Measurements from ENCODE around the gene MCTP1.

Gene MCTP1

DNA sequence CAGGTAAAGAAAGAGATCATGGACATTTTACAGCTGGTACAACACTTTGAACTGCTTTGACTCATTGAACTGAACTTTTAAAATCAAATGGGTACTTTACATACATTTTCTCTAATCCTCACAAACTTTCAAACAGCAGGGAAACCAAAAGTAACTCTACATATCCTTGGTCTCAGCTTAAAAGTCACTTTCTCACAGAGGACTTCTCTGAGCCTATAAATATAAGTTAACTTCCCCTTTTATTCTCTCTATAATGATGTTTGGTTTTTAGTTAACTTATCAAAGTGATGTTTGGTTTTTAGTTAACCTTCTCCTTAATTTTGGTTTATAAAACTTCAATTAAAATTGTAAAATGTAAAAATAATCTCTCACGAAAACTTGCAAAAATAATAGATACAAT, 209.8 kb downstream of the MCTP1 start:
- DNase-seq (ENCODE audit: low spot score), result no peak

DNA sequence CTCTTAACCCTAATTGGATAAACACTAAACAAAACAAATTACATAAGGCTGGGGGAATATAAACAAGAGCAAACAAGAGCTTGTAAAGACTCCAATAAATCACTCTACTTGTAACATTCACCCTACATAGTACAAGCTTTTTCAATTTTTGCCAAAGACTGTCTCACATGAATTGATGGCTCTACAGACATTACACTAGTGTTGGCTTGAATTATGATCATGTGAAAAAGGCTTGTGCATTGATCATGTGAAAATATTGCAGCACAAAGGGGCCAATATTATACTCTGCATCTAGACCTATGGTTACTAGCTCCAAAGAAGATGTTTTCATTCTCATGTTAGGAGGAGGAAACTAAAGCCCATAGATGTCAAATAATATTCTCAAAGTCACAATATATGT, 212.6 kb downstream of the MCTP1 start:
- DNase-seq (ENCODE audit: low spot score), result no peak

DNA sequence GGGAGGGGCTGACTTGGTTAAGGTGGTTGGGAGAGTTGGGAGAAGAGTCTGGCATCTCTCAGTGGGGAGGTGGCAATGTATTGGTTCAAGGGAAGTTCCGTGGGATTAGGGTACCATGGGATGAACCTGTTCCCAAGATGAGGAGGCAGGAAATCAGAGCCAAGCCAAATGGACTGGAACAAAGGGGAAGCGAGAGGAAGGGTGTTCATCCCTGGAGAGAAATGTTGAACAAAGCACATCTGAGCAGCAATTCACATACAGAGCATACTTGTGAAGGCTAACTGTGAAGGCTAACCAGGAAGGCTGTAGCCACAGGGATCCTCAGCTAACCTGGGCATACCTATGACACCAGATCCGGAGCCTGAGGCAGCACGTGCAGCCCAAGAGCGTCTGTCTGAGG, 214.0 kb downstream of the MCTP1 start:
- no peak for DNase-seq (ENCODE audit: low spot score)

DNA sequence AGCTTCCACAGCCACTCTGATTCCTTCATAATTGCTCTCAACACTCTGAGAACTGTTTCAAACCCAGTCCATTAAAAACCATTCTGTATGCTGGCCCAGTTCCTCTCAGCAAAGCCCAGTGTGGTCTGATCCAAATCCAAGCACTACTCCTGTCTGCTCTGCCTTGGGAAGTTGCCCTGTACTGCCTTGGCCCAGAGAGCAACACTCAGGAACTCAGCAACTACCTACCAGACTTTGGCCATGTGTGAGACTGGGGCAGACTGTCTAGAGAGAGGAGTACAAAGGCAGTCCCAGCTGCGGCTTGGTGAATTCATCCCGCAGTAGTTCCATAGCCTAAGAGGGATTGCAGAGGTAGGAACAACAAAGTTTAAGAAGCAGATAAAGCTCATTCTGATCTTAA, 214.4 kb downstream of the MCTP1 start:
- no peak for DNase-seq (ENCODE audit: low spot score)

DNA sequence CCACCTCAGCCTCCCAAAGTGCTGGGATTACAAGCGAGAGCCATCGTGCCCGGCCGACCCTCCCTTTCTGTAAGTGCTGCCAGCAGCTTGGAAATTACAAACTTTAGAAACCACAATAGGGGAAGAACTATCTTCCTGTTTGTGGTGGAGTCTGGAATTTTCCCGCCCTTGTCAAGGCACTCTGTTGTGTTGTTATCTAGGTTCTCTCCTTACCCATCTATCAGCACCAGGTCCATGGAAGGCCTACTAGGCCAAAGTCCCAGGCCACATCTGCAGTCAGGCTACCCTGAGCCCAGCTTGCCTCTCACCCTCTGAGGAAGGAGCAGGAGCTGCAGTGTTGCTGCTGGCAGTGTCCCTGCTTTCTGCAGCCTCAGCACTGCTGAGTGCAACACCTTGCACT, 214.9 kb downstream of the MCTP1 start:
- DNase-seq (ENCODE audit: low spot score), result no peak

DNA sequence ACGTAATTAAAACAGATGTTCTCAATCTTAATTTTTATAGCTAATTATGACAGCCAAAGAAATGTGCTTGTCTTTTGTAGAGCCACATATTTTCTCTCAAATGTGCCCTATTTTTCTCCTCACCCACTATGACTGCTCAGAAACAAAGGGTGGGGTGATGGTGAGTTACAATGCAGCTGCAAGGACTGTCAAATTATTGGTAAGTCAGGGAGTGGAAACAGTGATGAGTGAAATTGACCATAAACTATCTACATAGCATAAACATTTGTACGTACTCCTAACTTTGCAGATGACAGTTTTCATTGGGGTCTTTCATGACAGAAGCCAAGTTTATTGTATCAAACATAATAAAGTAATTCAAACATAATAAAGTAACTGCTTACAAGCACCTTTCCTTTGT, 215.9 kb downstream of the MCTP1 start:
- no peak for DNase-seq (ENCODE audit: low spot score)

DNA sequence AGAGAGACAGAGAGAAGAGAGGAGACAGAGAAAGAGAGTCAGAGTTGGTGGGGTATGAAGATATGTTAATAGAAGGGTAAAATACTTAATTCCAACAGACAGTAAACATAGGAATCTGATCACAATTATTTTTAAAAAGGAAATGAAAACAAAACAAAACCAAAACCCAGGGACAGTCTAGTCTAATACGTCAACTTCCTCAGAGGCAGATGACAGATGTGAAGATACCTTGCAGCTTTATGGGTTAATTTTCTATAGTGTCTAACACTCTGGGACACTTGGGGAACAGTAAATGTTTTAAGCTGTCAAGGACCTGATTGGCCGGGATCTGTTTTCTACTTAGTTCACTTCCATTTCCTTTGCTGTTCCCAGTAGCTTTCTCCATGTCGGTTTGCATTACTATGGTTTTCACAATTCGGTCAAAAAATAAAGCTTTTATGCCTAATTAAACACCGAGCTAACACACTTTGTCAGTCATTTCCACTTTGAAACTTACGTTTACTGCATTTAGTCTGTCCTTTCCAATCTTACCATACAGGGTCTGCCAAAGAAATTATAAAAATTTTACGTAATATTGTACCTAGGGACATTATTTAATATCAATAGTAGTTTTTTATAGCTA, 216.5 kb downstream of the MCTP1 start:
- DNase-seq (ENCODE audit: low spot score), result no peak

DNA sequence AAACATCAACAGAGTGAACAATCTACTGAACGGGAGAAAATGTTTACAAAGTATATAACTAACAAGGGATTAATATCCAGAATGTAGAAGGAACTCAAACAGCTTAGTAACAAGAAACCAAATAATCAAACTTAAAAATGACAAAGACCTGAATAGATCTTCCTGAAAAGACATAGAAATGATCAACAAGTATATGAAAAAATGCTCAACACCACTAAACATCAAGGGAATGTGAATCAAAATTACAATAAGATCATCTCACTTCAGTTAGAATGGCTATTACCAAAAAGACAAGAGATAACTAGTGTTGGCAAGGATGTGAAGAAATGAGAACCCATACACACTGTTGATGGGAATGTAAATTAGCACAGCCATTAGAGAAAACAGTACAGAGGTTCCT, 218.8 kb downstream of the MCTP1 start:
- no peak for DNase-seq (ENCODE audit: low spot score)

DNA sequence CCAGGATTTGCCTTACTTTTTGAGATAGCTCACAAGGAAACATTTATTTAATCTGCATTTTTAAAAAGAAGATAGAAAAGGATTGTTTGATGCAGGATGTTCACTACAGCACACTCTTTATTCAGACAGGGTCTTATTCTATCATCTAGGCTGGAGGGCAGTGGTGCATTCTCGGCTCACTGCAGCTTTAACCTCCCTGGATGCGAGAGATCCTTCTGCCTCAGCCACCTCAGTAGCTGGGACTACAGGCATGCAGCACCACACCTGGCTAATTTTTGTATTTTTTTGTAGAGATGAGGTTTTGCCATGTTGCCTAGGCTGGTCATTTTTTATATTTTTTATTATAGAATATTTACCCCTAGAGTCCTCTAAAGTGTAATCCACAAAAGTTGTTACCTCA, 221.4 kb downstream of the MCTP1 start:
- no peak for DNase-seq (ENCODE audit: low spot score)

DNA sequence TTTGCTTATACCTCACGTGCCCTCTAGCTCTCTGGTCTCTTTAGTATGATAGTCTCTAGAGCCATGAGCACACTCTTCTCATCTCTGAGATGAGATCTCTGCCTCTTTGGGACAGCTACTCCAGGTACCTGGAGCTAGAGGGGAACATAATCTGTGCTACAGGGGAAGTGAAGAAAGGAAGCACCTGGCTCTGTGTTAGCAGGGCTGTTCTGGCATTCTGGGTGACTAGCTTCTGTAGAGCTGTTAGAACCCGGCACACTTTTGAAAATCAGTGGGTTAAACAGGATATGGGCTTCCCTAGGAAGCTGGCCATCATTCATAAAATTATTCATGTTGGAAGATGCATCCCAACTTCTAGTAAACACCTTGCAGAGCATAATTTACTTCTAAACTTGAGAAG, 224.8 kb downstream of the MCTP1 start:
- DNase-seq (ENCODE audit: low spot score), result no peak

DNA sequence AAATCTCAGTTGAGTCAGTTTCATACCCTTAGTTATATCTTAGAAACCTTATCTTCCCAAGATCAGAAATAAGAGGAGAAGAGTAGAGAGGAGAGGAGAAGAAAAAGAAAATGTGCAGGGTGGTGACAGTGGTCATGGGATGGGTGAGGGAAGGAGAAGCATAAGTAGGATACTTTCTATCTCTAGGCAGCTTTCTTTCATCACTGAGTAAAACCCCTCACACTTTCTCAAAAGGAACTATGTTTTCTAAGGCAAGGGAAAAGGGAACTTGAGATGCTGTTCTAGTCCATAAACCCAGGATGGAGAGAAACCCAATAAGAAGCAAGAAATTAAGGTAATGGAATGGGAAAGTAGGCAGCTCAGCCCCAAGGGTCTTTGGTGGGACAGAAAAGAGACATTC, 225.3 kb downstream of the MCTP1 start:
- DNase-seq (ENCODE audit: low spot score), result no peak

DNA sequence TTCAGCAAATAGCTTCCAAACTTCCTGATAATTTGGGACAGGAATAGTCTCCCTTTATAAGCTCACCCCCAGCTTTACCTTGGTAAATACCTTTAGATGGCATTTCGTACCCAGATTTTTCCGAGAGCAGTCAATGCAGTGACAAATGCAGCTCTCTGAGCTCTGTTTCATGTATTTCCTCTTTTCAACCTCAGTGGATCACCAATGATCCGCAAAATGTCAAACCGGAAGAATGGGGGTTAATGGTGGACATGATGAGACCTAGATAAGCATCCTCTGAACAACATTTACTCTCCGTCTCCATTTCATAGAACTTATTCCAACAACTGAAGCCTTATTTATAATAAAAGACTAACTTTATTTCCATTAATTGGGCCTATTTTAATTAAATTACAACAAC, 227.3 kb downstream of the MCTP1 start:
- DNase-seq (ENCODE audit: low spot score), result no peak

DNA sequence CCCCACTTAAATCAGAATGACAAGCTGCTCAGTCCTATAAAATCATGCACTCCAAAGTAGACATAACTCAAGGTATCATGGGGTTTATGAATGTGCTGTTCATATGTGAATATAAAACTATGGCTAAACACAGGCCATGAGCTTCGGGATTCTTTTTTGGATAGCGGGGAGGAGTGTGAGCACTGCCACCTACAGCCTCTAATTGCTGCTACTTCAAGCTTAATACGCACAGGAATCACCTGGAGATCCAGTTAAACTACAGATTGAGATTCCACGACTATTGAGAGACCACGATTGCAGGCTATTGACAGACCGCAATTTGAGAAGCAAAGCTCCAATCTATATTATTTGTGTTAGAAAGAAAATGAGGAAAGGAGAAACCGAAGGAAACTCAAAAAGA, 231.6 kb downstream of the MCTP1 start:
- DNase-seq (ENCODE audit: low spot score), result no peak

DNA sequence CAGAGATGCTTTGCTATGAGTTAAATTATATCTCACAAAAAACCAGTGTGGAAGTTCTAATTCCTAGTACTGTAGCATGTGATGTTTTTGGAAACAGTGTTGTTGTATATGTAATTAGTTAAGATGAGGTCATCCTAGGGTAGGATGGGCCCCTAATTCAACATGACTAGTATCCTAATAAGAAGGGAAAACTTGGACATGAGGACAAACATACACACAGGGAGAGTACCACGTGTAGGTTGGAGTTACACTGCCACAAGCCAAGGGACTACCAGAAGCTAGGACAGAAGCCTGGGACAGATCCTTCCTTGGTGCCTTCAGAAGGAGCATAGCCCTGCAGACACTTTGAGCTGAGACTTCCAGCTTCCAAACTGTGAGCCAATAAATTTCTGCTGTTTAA, 234.2 kb downstream of the MCTP1 start:
- DNase-seq (ENCODE audit: low spot score), result no peak

DNA sequence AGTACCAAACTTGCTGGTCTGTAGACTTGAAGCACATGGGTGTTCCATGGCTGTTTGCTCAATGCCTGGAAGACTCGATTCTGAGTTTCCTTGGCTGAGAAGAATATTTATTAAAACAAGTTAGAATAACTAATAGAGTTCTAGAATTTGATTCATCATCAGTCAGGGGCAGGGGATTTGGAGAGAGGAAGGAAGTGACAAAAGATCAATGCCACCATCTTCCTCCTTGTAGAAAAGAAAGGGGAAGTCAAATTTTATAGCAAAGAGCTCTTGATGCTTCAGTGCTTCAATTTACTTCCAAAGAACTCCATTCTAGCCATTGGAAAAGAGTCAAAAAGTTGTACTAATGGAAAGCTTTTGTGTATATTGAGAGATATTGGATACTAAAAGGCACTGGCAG, 236.3 kb downstream of the MCTP1 start:
- no peak for DNase-seq (ENCODE audit: low spot score)

DNA sequence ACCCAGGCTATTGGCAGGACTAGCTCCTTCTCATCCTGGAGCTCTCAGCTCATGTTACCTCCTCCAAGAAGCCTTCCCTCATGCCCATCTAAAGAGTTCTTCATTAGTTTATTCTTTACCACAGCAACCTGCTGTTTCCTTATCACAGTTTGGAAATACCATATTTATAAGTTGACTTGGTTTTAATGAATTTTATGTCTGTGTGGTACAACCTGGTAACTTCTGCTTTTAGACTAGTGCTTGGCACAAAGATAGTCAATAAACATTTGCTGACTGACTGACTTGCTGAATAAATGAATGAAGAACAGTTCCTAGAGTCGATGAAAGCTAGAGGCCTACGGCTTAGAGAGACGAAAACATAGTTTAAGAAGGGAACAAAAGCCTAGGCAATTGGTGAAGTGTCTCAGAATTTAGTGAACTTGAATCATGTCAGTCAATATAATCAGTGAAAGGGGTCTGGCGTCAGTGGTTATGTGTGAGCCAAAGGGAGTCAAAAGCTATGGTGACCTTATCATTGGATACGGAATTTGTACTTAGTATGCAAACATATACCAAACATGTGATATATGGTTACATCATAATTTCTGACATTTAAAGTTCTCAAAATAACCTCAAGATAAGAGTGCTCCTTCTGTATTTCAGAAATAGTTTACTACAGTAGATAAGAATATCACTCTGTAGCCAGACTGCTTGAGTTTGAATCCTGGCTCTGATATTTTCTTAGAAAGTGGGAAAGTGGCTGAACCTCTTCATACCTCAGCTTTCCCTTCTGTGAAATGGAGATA, 239.5 kb downstream of the MCTP1 start:
- no peak for DNase-seq (ENCODE audit: low spot score)

DNA sequence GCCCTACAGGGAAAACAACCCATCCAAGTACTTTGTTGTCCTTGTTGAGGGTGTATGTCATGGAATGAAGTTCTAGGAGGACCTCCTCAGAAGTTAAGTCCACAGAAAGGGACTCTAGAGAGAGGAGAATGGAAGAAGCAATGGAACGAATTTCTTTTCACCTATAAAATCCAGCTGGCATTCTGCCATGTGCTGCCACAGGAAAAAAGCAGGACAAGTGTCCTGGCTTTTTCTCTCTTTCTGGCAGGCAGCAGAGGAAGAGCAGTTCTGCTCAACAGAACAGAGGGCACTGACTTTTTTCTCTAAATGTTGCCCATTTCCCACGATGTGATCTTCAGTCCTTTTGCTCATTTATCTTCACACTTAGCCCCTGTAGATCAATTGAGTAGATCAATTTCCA, 240.8 kb downstream of the MCTP1 start:
- DNase-seq (ENCODE audit: low spot score), result no peak

DNA sequence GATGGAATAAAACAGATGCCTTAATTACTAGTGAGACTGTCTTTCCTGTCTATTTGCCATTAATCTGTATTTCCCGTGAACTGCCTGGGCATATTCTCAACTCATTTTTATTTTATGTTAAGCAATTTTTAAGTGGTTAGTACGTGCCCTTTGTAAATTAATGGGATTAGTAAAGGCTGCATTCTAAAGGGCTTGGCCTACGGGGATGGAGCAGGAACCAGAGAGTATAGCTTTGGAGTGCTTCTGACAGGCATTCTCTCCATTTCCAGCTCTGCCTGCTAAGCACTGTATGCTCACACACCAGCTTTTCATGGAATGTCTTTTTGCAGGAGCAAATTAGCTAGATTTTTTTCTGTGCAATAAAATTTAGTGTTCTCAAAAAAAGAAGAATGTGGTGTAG, 241.2 kb downstream of the MCTP1 start:
- no peak for DNase-seq (ENCODE audit: low spot score)

DNA sequence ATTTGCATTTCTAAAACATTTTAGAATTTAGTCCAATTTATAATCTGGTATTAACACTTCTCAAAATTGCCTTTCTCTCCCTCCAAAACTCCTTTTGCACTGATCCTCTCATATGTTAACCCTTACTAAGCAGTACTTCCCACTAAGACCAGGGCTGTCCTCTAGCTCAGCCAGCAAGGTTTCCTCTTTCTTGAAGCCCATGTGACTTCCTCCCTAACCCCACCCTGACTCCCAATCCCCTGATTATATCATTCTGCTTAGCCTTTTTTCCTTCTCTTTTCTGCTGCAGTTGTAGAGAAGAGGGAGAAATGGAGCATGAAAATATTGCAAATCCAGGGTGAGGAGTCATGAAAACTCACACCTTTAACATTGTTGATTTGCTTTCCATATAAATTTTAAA, 241.7 kb downstream of the MCTP1 start:
- no peak for DNase-seq (ENCODE audit: low spot score)

DNA sequence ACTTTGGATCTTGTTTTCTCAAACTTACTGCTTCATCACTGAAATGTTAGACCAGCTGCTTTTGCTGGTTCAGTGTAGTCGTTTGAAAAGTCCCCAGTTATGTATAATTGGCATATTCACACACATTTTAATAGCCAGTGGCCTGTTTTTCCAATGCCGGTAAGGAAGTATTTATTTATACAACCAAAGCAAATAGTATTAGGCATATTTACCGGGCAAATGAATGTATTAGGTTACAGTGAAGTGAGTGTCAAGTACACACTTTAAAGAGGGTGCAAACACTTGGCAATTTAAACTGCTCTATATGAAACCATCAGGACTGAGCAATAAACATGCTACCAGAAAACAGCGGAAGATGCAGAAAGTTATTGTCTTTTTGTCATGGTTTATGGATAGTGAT, 242.9 kb downstream of the MCTP1 start:
- no peak for DNase-seq (ENCODE audit: low spot score)

DNA sequence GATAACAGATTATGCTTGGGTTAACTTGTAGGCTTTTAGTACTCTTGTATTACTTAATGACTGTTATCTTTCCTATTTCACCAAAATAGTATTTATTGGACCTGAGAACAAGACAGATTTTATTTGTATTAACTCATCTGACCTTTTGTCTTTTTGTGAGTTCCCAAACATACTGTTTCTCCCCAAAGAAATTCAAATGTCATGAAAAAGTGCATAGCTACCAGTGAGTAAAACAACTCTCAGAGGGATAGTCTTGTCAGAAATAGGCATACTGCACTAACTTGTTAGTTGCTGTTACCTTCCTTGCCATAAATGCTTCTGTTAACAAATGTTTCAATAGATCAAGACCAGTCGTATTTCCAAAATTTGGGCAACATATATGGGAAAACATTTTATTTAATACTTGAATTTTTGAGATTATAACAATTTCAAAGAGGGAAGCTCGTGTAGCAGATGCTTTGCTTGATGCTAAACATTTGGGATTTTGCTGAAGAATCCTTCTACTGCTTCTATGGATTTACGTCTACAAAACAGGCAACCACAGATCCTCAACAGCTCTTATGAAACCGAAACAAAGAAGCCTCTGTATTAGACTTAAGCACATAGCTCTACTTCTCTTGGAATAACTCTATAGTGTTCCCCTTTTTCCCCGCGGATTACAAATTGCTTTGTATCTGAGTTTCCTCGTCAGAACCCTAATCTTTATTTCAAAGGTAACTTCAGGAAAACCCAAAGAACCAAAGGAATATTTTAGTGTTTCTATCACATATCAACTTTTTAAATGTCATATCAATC, 248.8 kb downstream of the MCTP1 start:
- no peak for DNase-seq (ENCODE audit: low spot score)

DNA sequence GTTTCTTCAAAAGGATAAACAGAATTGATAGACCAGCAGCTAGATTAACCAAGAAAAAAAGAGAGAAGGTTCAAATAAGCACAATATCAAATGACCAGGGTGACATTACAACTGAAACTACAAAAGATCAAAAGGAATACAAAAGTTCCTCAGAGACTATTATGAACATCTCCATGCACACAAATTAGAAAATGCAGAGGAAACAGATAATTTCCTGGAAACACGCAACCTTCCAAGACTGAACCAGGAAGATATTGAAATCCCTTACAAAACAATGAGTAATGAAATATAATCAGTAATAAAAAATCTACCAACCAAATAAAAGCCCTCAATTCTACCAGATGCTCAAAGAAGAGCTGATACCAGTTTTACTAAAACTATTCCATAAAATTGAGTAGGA, 252.1 kb downstream of the MCTP1 start:
- DNase-seq (ENCODE audit: low spot score), result no peak
